HUES48 (cell line): ENCODE measurements around the gene GALR1.
"Not testable (repeated sequence)": the region's sequence is repeated elsewhere in the genome, so short reads cannot be mapped to it uniquely, and the experiment has no call there.

ENCODE experiments used
- H3K27ac ChIP-seq: one replicate; pipeline ENCODE4 v1.7.0; 2013; ENCODE audit warnings: low read depth, low read length, inconsistent platforms
- H3K27me3 ChIP-seq: 2 replicates; pipeline ENCODE4 v1.6.1; 2013; ENCODE audit warnings: mild to moderate bottlenecking, low read length; ENCODE audit not compliant: control insufficient read depth, insufficient read depth
- H3K36me3 ChIP-seq: 2 replicates; pipeline ENCODE4 v1.6.1; 2013; ENCODE audit warnings: low read length; ENCODE audit not compliant: control insufficient read depth, insufficient read depth
- H3K4me1 ChIP-seq: 2 replicates; pipeline ENCODE4 v1.6.1; 2013; ENCODE audit warnings: mild to moderate bottlenecking, low read length; ENCODE audit not compliant: control insufficient read depth, insufficient read depth
- H3K4me3 ChIP-seq: 2 replicates; pipeline ENCODE4 v1.5.1; 2013; ENCODE audit warnings: mild to moderate bottlenecking, low read depth, low read length
- H3K9ac ChIP-seq: 2 replicates; pipeline ENCODE4 v1.6.1; 2013; ENCODE audit warnings: mild to moderate bottlenecking, low read depth, low read length, moderate library complexity
- H3K9me3 ChIP-seq: 2 replicates; pipeline ENCODE4 v1.6.1; 2013; ENCODE audit warnings: low read length; ENCODE audit not compliant: control insufficient read depth, insufficient read depth

GALR1 gene

GRCh38 chr18:77250926-77251729, 1.5 kb downstream of the GALR1 start:
- H3K9ac ChIP-seq = no peak overlapping the region
- no peaks in the 10 kb centered on the region for H3K9me3 ChIP-seq
- H3K4me3 ChIP-seq = peak overlapping the region; percentile 69
- peaks cover 69% of the 10 kb centered on the region for H3K27me3 ChIP-seq
- peaks cover 24% of the 10 kb centered on the region for H3K4me1 ChIP-seq
- no peaks in the 10 kb centered on the region for H3K36me3 ChIP-seq
- no peak overlapping the region for H3K27ac ChIP-seq

GRCh38 chr18:77251730-77252050, 2.0 kb downstream of the GALR1 start:
- Histone ChIP-seq H3K27ac (no peak overlapping the region), H3K27me3 (peaks cover 69% of the 10 kb centered on the region), H3K4me3 (peak overlapping the region; percentile 69), H3K36me3 (no peaks in the 10 kb centered on the region), H3K9ac (no peak overlapping the region), H3K9me3 (no peaks in the 10 kb centered on the region), H3K4me1 (peaks cover 30% of the 10 kb centered on the region)

- Histone ChIP-seq H3K9me3 (no peaks in the 10 kb centered on the region), H3K36me3 (no peaks in the 10 kb centered on the region), H3K4me1 (peaks cover 30% of the 10 kb centered on the region), H3K9ac (no peak overlapping the region), H3K27me3 (peaks cover 43% of the 10 kb centered on the region), H3K27ac (peak overlapping the region; percentile 51), H3K4me3 (no peak overlapping the region)
These were observed 5.2 kb downstream of the GALR1 start for GRCh38 chr18:77254711-77255405.

- Histone ChIP-seq H3K36me3 (no peaks in the 10 kb centered on the region), H3K9me3 (no peaks in the 10 kb centered on the region), H3K27me3 (peaks cover 36% of the 10 kb centered on the region), H3K4me3 (no peak overlapping the region), H3K9ac (no peak overlapping the region), H3K27ac (no peak overlapping the region), H3K4me1 (peaks cover 30% of the 10 kb centered on the region)
These were observed 5.9 kb downstream of the GALR1 start for GRCh38 chr18:77255426-77256105.

GRCh38 chr18:77262643-77263465, 13.2 kb downstream of the GALR1 start:
- H3K27me3 ChIP-seq = no peaks in the 10 kb centered on the region
- H3K27ac ChIP-seq = no peak overlapping the region
- no peak overlapping the region for H3K9ac ChIP-seq
- no peaks in the 10 kb centered on the region for H3K36me3 ChIP-seq
- H3K9me3 ChIP-seq = no peaks in the 10 kb centered on the region
- no peak overlapping the region for H3K4me3 ChIP-seq
- H3K4me1 ChIP-seq = no peaks in the 10 kb centered on the region

- no peaks in the 10 kb centered on the region for H3K9me3 ChIP-seq
- no peaks in the 10 kb centered on the region for H3K27me3 ChIP-seq
- no peaks in the 10 kb centered on the region for H3K4me1 ChIP-seq
- H3K27ac ChIP-seq = no peak overlapping the region
- H3K4me3 ChIP-seq = no peak overlapping the region
- H3K36me3 ChIP-seq = no peaks in the 10 kb centered on the region
- no peak overlapping the region for H3K9ac ChIP-seq
These were observed 13.8 kb downstream of the GALR1 start for GRCh38 chr18:77263466-77263763.

- Histone ChIP-seq H3K4me3 (no peak overlapping the region), H3K27me3 (no peaks in the 10 kb centered on the region), H3K27ac (no peak overlapping the region), H3K36me3 (no peaks in the 10 kb centered on the region), H3K9ac (no peak overlapping the region), H3K9me3 (no peaks in the 10 kb centered on the region), H3K4me1 (peaks cover 34% of the 10 kb centered on the region)
These were observed 18.3 kb downstream of the GALR1 start for GRCh38 chr18:77267969-77268368.

GRCh38 chr18:77268456-77268855, 18.8 kb downstream of the GALR1 start:
- no peaks in the 10 kb centered on the region for H3K9me3 ChIP-seq
- peaks cover 37% of the 10 kb centered on the region for H3K4me1 ChIP-seq
- no peak overlapping the region for H3K9ac ChIP-seq
- no peaks in the 10 kb centered on the region for H3K36me3 ChIP-seq
- no peak overlapping the region for H3K27ac ChIP-seq
- H3K27me3 ChIP-seq = no peaks in the 10 kb centered on the region
- no peak overlapping the region for H3K4me3 ChIP-seq

- peak overlapping the region; percentile 91 for H3K27ac ChIP-seq
- H3K27me3 ChIP-seq = no peaks in the 10 kb centered on the region
- no peaks in the 10 kb centered on the region; the same call in 1 of the 2 replicates for H3K9me3 ChIP-seq
- peak overlapping the region; percentile 72 for H3K9ac ChIP-seq
- H3K4me1 ChIP-seq = peaks cover 37% of the 10 kb centered on the region
- no peaks in the 10 kb centered on the region for H3K36me3 ChIP-seq
- H3K4me3 ChIP-seq = peak overlapping the region; percentile 34
These were observed 22.2 kb downstream of the GALR1 start for GRCh38 chr18:77271576-77272481.

- not testable (repeated sequence) for H3K27ac ChIP-seq, H3K27me3 ChIP-seq, H3K9me3 ChIP-seq
These were observed 41.2 kb downstream of the GALR1 start for GRCh38 chr18:77290841-77291240.

More at GRCh38 chr18:77290841-77291240, 41.2 kb downstream of the GALR1 start:
- not testable (repeated sequence) for H3K4me3 ChIP-seq, H3K36me3 ChIP-seq, H3K9ac ChIP-seq, H3K4me1 ChIP-seq
